HCT116 (cell line): ENCODE results near the gene HEATR5B. TPM values are rescaled to one million over a fixed set of nuclear protein-coding genes. Genes with fewer than 3 reads are reported as not detected.

Source experiments
- ATAC-seq: fragments of 200-7000 bp; cut with Tn5 transposase; 2 replicates; pipeline ENCODE4 v1.9.1; 2020; ENCODE audit warnings: mild to moderate bottlenecking, moderate library complexity
- BruUV-seq: library from RNA; stranded (reverse); fragments of 400-500 nt; replicated peaks from 2 replicates; lab custom pipeline; 2021; lab: Mats Ljungman, UMichigan
- CTCF ChIA-PET: fragments of 300-600 bp; sonication (Branson Sonifier 250); formaldehyde crosslinking; loops from one replicate; lab custom pipeline; 2021; ENCODE audit warnings: antibody characterized with exemption; lab: Charles Lee
- POLR2A ChIA-PET: fragments of 300-600, 350-600 bp; sonication (Branson Sonifier 250); formaldehyde crosslinking; loops from one replicate; lab custom pipeline; 2021; ENCODE audit warnings: antibody characterized with exemption; lab: Charles Lee
- RAD21 ChIA-PET, 2 experiments: fragments of 300-600 bp; sonication (Branson Sonifier 250); formaldehyde crosslinking; loops; one replicate each; lab custom pipeline; 2023; ENCODE audit warnings: low total read pairs in 2 of 2; ENCODE audit not compliant: uncharacterized antibody in 2 of 2, unreplicated experiment in 2 of 2, low non-redundant PET in 1 of 2; lab: Charles Lee
- DNase-seq: peaks from one replicate; pipeline ENCODE4 v3.0.0-alpha.2; 2010; ENCODE audit warnings: low read depth, low spot score
- H2AFZ ChIP-seq: fragments of 200-600 bp; shearing (Covaris generic), sonication (generic); 2 replicates; pipeline ENCODE4 v1.6.1; 2017; ENCODE audit warnings: low read depth, mixed run types, mixed read lengths, antibody characterized with exemption, low read length; ENCODE audit not compliant: poor library complexity, severe bottlenecking
- H3K27ac ChIP-seq: 2 replicates; pipeline ENCODE4 v1.5.1; 2012; ENCODE audit warnings: low read depth, low read length
- H3K27me3 ChIP-seq: fragments of 200-600 bp; sonication (generic); 2 replicates; pipeline ENCODE4 v1.6.1; 2016; ENCODE audit warnings: mixed run types, low read length, mixed read lengths; ENCODE audit not compliant: insufficient read depth
- H3K36me3 ChIP-seq, 2 experiments: fragments of 200-500 bp in 1 of 2; fragments of 200-600 bp in 1 of 2; sonication (Bioruptor generic) in 1 of 2; sonication (generic) in 1 of 2; 2 replicates each; pipeline versions ENCODE4 v1.5.1 to v1.6.1; 2014 to 2016; ENCODE audit warnings: low read length in 2 of 2, inconsistent platforms in 1 of 2, mixed read lengths in 1 of 2, mixed run types in 1 of 2; ENCODE audit not compliant: insufficient read depth in 2 of 2, control insufficient read depth in 1 of 2
- H3K4me1 ChIP-seq, 2 experiments: fragments of 200-600 bp in 1 of 2; sonication (generic) in 1 of 2; 2 replicates each; pipeline versions ENCODE4 v1.5.1 to v1.6.1; 2012 to 2017; ENCODE audit warnings: low read length in 2 of 2, inconsistent platforms in 1 of 2, mild to moderate bottlenecking in 1 of 2, mixed read lengths in 1 of 2, mixed run types in 1 of 2, moderate library complexity in 1 of 2; ENCODE audit not compliant: insufficient read depth in 2 of 2, control insufficient read depth in 1 of 2
- H3K4me2 ChIP-seq: fragments of 200-600 bp; sonication (generic); 2 replicates; pipeline ENCODE4 v1.6.1; 2017; ENCODE audit warnings: mixed run types, low read length, mixed read lengths
- H3K4me3 ChIP-seq, 2 experiments: fragments of 200-600 bp in 1 of 2; sonication (generic) in 1 of 2; replicated peaks in 1 of 2; 2 replicates each; pipeline ENCODE4 v1.5.1; 2011 to 2016; ENCODE audit warnings: low read length in 2 of 2, control low read depth in 1 of 2, low read depth in 1 of 2, mild to moderate bottlenecking in 1 of 2, mixed read lengths in 1 of 2, mixed run types in 1 of 2
- H3K79me2 ChIP-seq: fragments of 200-600 bp; sonication (generic); 2 replicates; pipeline ENCODE4 v1.6.1; 2017; ENCODE audit warnings: mild to moderate bottlenecking, mixed run types, low read length, moderate library complexity, mixed read lengths; ENCODE audit not compliant: insufficient read depth
- H3K9ac ChIP-seq: fragments of 200-600 bp; sonication (generic); 2 replicates; pipeline ENCODE4 v1.6.1; 2016; ENCODE audit warnings: low read length, mixed read lengths
- H3K9me2 ChIP-seq: fragments of 200-600 bp; sonication (generic), shearing (Covaris generic); 2 replicates; pipeline ENCODE4 v1.6.1; 2017; ENCODE audit warnings: mixed run types, mild to moderate bottlenecking, moderate library complexity; ENCODE audit not compliant: insufficient read depth
- H3K9me3 ChIP-seq, 2 experiments: fragments of 200-500 bp in 1 of 2; fragments of 200-600 bp in 1 of 2; sonication (Bioruptor generic) in 1 of 2; sonication (generic) in 1 of 2; 2 replicates each; pipeline ENCODE4 v1.6.1; 2014 to 2017; ENCODE audit warnings: low read length in 2 of 2, mixed read lengths in 2 of 2, inconsistent platforms in 1 of 2, low read depth in 1 of 2, mild to moderate bottlenecking in 1 of 2, mixed run types in 1 of 2, moderate library complexity in 1 of 2; ENCODE audit not compliant: control insufficient read depth in 1 of 2, insufficient read depth in 1 of 2
- H4K20me1 ChIP-seq: fragments of 200-600 bp; sonication (generic), shearing (Covaris generic); 2 replicates; pipeline ENCODE4 v1.6.1; 2017; ENCODE audit warnings: mixed run types, mild to moderate bottlenecking, moderate library complexity; ENCODE audit not compliant: insufficient read depth
- CBX3 ChIP-seq: IDR thresholded peaks from 2 replicates; pipeline ENCODE4 v1.6.1; 2012; ENCODE audit warnings: low read depth
- CEBPB ChIP-seq: IDR thresholded peaks from 2 replicates; pipeline ENCODE4 v1.6.1; 2012; ENCODE audit warnings: low read depth
- CTCF ChIP-seq, 3 experiments: fragments of 200-600 bp in 1 of 3; sonication (generic) in 1 of 3; IDR thresholded peaks in 2 of 3; conservative IDR thresholded peaks in 1 of 3; 2 replicates each; pipeline ENCODE4 v1.5.1; 2012 to 2017; ENCODE audit warnings: low read depth in 2 of 3, low read length in 2 of 3, antibody characterized with exemption in 1 of 3, borderline replicate concordance in 1 of 3, control low read depth in 1 of 3, mild to moderate bottlenecking in 1 of 3, mixed read lengths in 1 of 3, mixed run types in 1 of 3, moderate library complexity in 1 of 3; ENCODE audit not compliant: insufficient read depth in 1 of 3
- ELF1 ChIP-seq: IDR thresholded peaks from 2 replicates; pipeline ENCODE4 v1.6.1; 2012; ENCODE audit warnings: low read depth, borderline replicate concordance
- EZH2 ChIP-seq: fragments of 200-600 bp; sonication (generic); IDR thresholded peaks from 2 replicates; pipeline ENCODE4 v1.6.1; 2017; ENCODE audit warnings: antibody characterized with exemption, mixed run types
- EZH2phosphoT487 ChIP-seq: fragments of 200-600 bp; IDR thresholded peaks from 2 replicates; pipeline ENCODE4 v1.6.1; 2018; ENCODE audit warnings: antibody characterized with exemption, borderline replicate concordance
- FOSL1 ChIP-seq: IDR thresholded peaks from 2 replicates; pipeline ENCODE4 v1.6.1; 2012; ENCODE audit warnings: low read depth
- JUND ChIP-seq: IDR thresholded peaks from 2 replicates; pipeline ENCODE4 v1.6.1; 2012
- POLR2AphosphoS5 ChIP-seq: IDR thresholded peaks from 2 replicates; pipeline ENCODE4 v1.6.1; 2011; ENCODE audit warnings: mild to moderate bottlenecking, low read depth, low read length, moderate library complexity
- RAD21 ChIP-seq: IDR thresholded peaks from 2 replicates; pipeline ENCODE4 v1.6.1; 2012; ENCODE audit warnings: low read depth, mild to moderate bottlenecking
- REST ChIP-seq: IDR thresholded peaks from 2 replicates; pipeline ENCODE4 v1.6.1; 2012; ENCODE audit warnings: low read depth
- SIN3A ChIP-seq: IDR thresholded peaks from 2 replicates; pipeline ENCODE4 v1.6.1; 2012; ENCODE audit warnings: low read depth
- SP1 ChIP-seq: IDR thresholded peaks from 2 replicates; pipeline ENCODE4 v1.6.1; 2012; ENCODE audit warnings: low read depth
- ZFX ChIP-seq: fragments of 450-650 bp; IDR thresholded peaks from 2 replicates; pipeline ENCODE4 v1.6.1; 2017
- intact Hi-C: fragments of 100-400 bp; cut with micrococcal nuclease; formaldehyde crosslinking; loops from 2 replicates; pipeline ENCODE4 v1.10.0; 2022
- total RNA-seq: library from RNA; stranded (reverse); gene quantifications from one replicate; pipeline ENCODE4 v1.2.1, GENCODE V29; 2021; ENCODE audit not compliant: unreplicated experiment
- TF ChIP-seq, protein P1 (sequence below): IDR thresholded peaks from 2 replicates; pipeline ENCODE4 v1.6.1; 2012
- TF ChIP-seq, protein P2 (sequence below): IDR thresholded peaks from 2 replicates; pipeline ENCODE4 v1.6.1; 2012

HEATR5B gene
- total RNA-seq, 1 experiment from 2014 or later: 10.6 TPM

DNA sequence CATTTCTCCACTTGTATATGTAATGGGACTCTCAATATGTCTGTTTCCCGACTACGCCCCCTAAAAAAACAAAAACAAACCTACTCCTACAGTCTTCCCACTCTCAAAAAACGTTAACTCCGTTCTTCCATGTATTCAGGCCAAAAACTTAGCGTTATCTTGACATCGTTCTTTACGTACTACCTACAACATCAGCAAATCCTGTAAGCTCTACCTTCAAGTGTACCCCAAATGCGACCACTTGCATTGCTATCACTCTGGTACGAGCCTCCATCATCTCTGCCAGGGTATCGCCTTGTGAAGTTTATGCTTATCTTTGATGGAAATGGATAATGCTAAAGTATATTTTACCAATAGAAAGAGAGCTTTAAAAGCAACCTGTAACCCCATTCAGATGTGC is 625 bp upstream of the HEATR5B start:
- Histone ChIP-seq H3K79me2 (peaks cover 9% of the 10 kb centered on the region; the same call in 1 of the 2 replicates), H3K4me1 (peaks cover 0 to 20% of the 10 kb centered on the region in 2 experiments; a peak in 3 of 4 replicates), H4K20me1 (no peaks in the 10 kb centered on the region), H3K4me3 (peak overlapping the region; percentile 91 to 94), H3K9ac (peak overlapping the region; percentile 64), H3K4me2 (peak overlapping the region; percentile 82), H3K27me3 (no peaks in the 10 kb centered on the region), H3K36me3 (no peaks in the 10 kb centered on the region), H3K27ac (no peak overlapping the region), H3K9me2 (no peaks in the 10 kb centered on the region), H3K9me3 (no peaks in the 10 kb centered on the region), H2AFZ (no peak overlapping the region)
- DNase-seq (no peak), ATAC-seq (no peak)
- no peak for TF ChIP-seq SIN3A
- TF ChIP-seq CBX3: no peak
- no peak for TF ChIP-seq JUND
- TF ChIP-seq EZH2: no peak
- no peak for TF ChIP-seq SP1
- TF ChIP-seq POLR2AphosphoS5: no peak
- TF ChIP-seq EZH2phosphoT487: no peak
- no peak for TF ChIP-seq ZFX
- no peak for TF ChIP-seq CEBPB
- TF ChIP-seq FOSL1: no peak
- TSS peak; percentile 65 for BruUV-seq
- ChIA-PET RAD21 (no interaction called here), CTCF (no interaction called here), POLR2A (no interaction called here)
- intact Hi-C loops: no loop called here

GRCh38 chr2:37080689-37081088 is 3.5 kb downstream of the HEATR5B start:
- peaks cover 9% of the 10 kb centered on the region; the same call in 1 of the 2 replicates for H3K79me2 ChIP-seq
- BruUV-seq: no TSS peak
- CTCF ChIA-PET: no interaction called here

More at GRCh38 chr2:37080689-37081088, 3.5 kb downstream of the HEATR5B start:
- Histone ChIP-seq H4K20me1 (no peaks in the 10 kb centered on the region), H3K9me3 (no peaks in the 10 kb centered on the region), H2AFZ (no peak overlapping the region), H3K4me2 (no peak overlapping the region), H3K9ac (no peak overlapping the region), H3K9me2 (no peaks in the 10 kb centered on the region), H3K27ac (no peak overlapping the region), H3K27me3 (no peaks in the 10 kb centered on the region), H3K4me1 (peaks cover 0 to 16% of the 10 kb centered on the region in 2 experiments; a peak in 3 of 4 replicates), H3K36me3 (0 out of 4 replicates have a peak, but pooled peaks cover 0 to 2% of the 10 kb centered on the region in 2 experiments), H3K4me3 (no peak overlapping the region)
- intact Hi-C loops: no loop called here
- no peak for TF ChIP-seq RAD21
- no peak for TF ChIP-seq REST
- TF ChIP-seq CEBPB: no peak
- TF ChIP-seq, protein P1, sequence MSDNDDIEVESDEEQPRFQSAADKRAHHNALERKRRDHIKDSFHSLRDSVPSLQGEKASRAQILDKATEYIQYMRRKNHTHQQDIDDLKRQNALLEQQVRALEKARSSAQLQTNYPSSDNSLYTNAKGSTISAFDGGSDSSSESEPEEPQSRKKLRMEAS: no peak
- TF ChIP-seq EZH2phosphoT487: no peak
- no peak for TF ChIP-seq SIN3A
- TF ChIP-seq ELF1: no peak
- TF ChIP-seq JUND: no peak
- TF ChIP-seq, protein P2, sequence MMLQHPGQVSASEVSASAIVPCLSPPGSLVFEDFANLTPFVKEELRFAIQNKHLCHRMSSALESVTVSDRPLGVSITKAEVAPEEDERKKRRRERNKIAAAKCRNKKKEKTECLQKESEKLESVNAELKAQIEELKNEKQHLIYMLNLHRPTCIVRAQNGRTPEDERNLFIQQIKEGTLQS: no peak
- TF ChIP-seq CTCF (IDR thresholded peaks at IDR 0.05 in 2 of 3, conservative IDR thresholded peaks at IDR 0.05 in 1 of 3; ENCODE audit: borderline replicate concordance in 1 of 3, insufficient read depth in 1 of 3, low read depth in 2 of 3, low read length in 2 of 3): no peak
- RAD21 ChIA-PET: no interaction called here
- ATAC-seq: no peak
- no peak for DNase-seq
- POLR2A ChIA-PET: no interaction called here
